Panc1 (cell line): ENCODE data around the gene PRR19. TPM values are rescaled to one million over a fixed set of nuclear protein-coding genes. Genes with fewer than 3 reads are reported as not detected.

ENCODE experiments used
- ATAC-seq: fragments of 200-7000 bp; cut with Tn5 transposase; 2 replicates; pipeline ENCODE4 v1.9.1; 2020; ENCODE audit warnings: mild to moderate bottlenecking, moderate library complexity
- BruUV-seq: library from RNA; stranded (reverse); fragments of 400-500 nt; replicated peaks from 2 replicates; lab custom pipeline; 2021; lab: Mats Ljungman, UMichigan
- CTCF ChIA-PET: fragments of 300-600 bp; sonication (Branson Sonifier 250); formaldehyde crosslinking; loops from one replicate; lab custom pipeline; 2022; ENCODE audit warnings: antibody characterized with exemption; lab: Charles Lee
- POLR2A ChIA-PET: fragments of 300-600 bp; sonication (Branson Sonifier 250); formaldehyde crosslinking; loops from one replicate; lab custom pipeline; 2022; ENCODE audit warnings: antibody characterized with exemption; lab: Charles Lee
- DNase-seq: peaks from one replicate; pipeline ENCODE4 v3.0.0-alpha.2; 2010; ENCODE audit warnings: low read depth, low spot score
- H3K27ac ChIP-seq: 2 replicates; pipeline ENCODE4 v1.5.1; 2011; ENCODE audit warnings: mild to moderate bottlenecking, low read length, inconsistent platforms
- H3K27me3 ChIP-seq: fragments of 200-500 bp; sonication (Bioruptor generic); 2 replicates; pipeline ENCODE4 v1.6.0; 2014; ENCODE audit warnings: low read length, inconsistent platforms; ENCODE audit not compliant: control insufficient read depth, insufficient read depth
- H3K36me3 ChIP-seq: fragments of 200-500 bp; sonication (Bioruptor generic); 2 replicates; pipeline ENCODE4 v1.5.1; 2014; ENCODE audit warnings: inconsistent platforms, mild to moderate bottlenecking, low read length, moderate library complexity; ENCODE audit not compliant: control insufficient read depth, insufficient read depth
- H3K4me1 ChIP-seq: 2 replicates; pipeline ENCODE4 v1.5.1; 2011; ENCODE audit warnings: inconsistent platforms, mild to moderate bottlenecking, low read length, moderate library complexity; ENCODE audit not compliant: control insufficient read depth, insufficient read depth
- H3K4me3 ChIP-seq, 2 experiments: 2 replicates each; pipeline ENCODE4 v1.5.1; 2011 to 2012; ENCODE audit warnings: low read depth in 2 of 2, low read length in 2 of 2, mild to moderate bottlenecking in 2 of 2, inconsistent platforms in 1 of 2, moderate library complexity in 1 of 2
- H3K9me3 ChIP-seq: fragments of 200-500 bp; sonication (Bioruptor generic); 2 replicates; pipeline ENCODE4 v1.5.1; 2014; ENCODE audit warnings: low read depth, mild to moderate bottlenecking, inconsistent platforms, low read length, moderate library complexity; ENCODE audit not compliant: control insufficient read depth, insufficient read depth
- CTCF ChIP-seq: fragments of 450-650 bp; IDR thresholded peaks from 2 replicates; pipeline ENCODE4 v1.5.1; 2017; ENCODE audit warnings: mild to moderate bottlenecking
- POLR2AphosphoS5 ChIP-seq: IDR thresholded peaks from 2 replicates; pipeline ENCODE4 v1.6.1; 2012; ENCODE audit warnings: mild to moderate bottlenecking, low read depth, low read length, moderate library complexity
- REST ChIP-seq, 2 experiments: IDR thresholded peaks; 2 replicates each; pipeline ENCODE4 v1.6.1; 2011 to 2012; ENCODE audit warnings: low read depth in 2 of 2, control low read depth in 1 of 2, low read length in 1 of 2, mild to moderate bottlenecking in 1 of 2, moderate library complexity in 1 of 2; ENCODE audit not compliant: insufficient read depth in 1 of 2
- SIN3A ChIP-seq: IDR thresholded peaks from 2 replicates; pipeline ENCODE4 v1.6.1; 2012; ENCODE audit warnings: low read depth, mild to moderate bottlenecking, low read length, moderate library complexity, borderline replicate concordance; ENCODE audit not compliant: insufficient read depth
- TCF7L2 ChIP-seq: IDR thresholded peaks from 2 replicates; pipeline ENCODE4 v1.6.1; 2011; ENCODE audit warnings: mild to moderate bottlenecking, low read depth, low read length, inconsistent platforms
- in situ Hi-C: cut with HindIII; loops from 2 replicates; pipeline ENCODE4 v1.10.0; 2016; ENCODE audit warnings: low sequenced_read_pairs, low pct_unique_long_range_greater_than_20kb
- intact Hi-C: fragments of 100-400 bp; cut with micrococcal nuclease; formaldehyde crosslinking; loops from one replicate; pipeline ENCODE4 v1.10.0; 2022; ENCODE audit not compliant: unreplicated experiment
- total RNA-seq: library from RNA; stranded (reverse); gene quantifications from one replicate; pipeline ENCODE4 v1.2.1, GENCODE V29; 2021; ENCODE audit not compliant: unreplicated experiment

Gene PRR19
- total RNA-seq, 1 experiment from 2014 or later, result 2.1 TPM

DNA sequence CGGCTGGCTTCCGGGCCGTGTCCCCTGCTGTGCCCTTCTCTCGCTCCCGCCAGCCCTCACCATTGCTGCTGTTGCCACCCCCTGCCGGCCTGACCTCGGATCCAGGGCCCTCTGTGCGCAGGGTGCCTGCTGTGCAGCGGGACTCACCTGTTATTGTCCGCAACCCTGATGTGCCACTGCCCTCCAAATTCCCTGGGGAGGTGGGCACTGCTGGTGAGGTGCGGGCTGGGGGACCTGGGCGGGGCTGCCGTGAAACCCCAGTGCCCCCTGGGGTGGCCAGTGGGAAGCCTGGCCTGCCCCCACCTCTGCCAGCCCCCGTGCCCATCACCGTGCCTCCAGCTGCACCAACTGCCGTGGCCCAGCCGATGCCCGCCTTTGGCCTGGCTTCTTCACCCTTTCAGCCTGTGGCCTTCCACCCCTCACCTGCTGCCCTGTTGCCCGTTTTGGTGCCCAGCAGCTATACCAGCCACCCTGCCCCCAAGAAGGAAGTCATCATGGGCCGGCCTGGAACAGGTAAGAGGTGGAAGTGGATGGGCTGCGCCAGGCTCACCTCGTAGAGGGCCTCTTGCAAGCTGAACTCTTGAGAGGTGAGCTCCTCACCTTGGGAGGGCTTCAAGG is 27.8 kb upstream of the PRR19 start:
- Histone ChIP-seq H3K4me3 (no peak overlapping the region), H3K36me3 (no peaks in the 10 kb centered on the region), H3K4me1 (peaks cover 23% of the 10 kb centered on the region), H3K9me3 (no peaks in the 10 kb centered on the region), H3K27me3 (no peaks in the 10 kb centered on the region), H3K27ac (no peak overlapping the region)
- in situ Hi-C loops, result no loop called here
- intact Hi-C loops, result no loop called here
- CTCF ChIA-PET, result no interaction called here
- TF ChIP-seq SIN3A, result no peak
- TF ChIP-seq POLR2AphosphoS5, result no peak
- no peak for TF ChIP-seq TCF7L2
- no peak for TF ChIP-seq CTCF
- no peak for TF ChIP-seq REST (IDR thresholded peaks at IDR 0.05; ENCODE audit: insufficient read depth in 1 of 2, low read depth in 2 of 2, low read length in 1 of 2)
- ATAC-seq (no peak), DNase-seq (no peak)
- POLR2A ChIA-PET, result no interaction called here
- no TSS peak for BruUV-seq

- POLR2A ChIA-PET, result no interaction called here
- intact Hi-C loops (no loop called here), in situ Hi-C loops (no loop called here)
- no peaks in the 10 kb centered on the region for H3K9me3 ChIP-seq
- no TSS peak for BruUV-seq
- no peak for ATAC-seq
- H3K27me3 ChIP-seq, result no peaks in the 10 kb centered on the region
- CTCF ChIA-PET, result no interaction called here
- H3K4me1 ChIP-seq, result peaks cover 23% of the 10 kb centered on the region
- no peak overlapping the region for H3K4me3 ChIP-seq
- no peak overlapping the region for H3K27ac ChIP-seq
- no peak for DNase-seq
- H3K36me3 ChIP-seq, result no peaks in the 10 kb centered on the region
- TF ChIP-seq CTCF, result no peak
- TF ChIP-seq TCF7L2, result no peak
- TF ChIP-seq REST (IDR thresholded peaks at IDR 0.05; ENCODE audit: insufficient read depth in 1 of 2, low read depth in 2 of 2, low read length in 1 of 2), result no peak
- no peak for TF ChIP-seq POLR2AphosphoS5
- no peak for TF ChIP-seq SIN3A
These were observed 26.8 kb upstream of the PRR19 start for GRCh38 chr19:42275103-42275502.
